Mesothelial cell of epicardium (in vitro differentiated cells): ENCODE results near the gene PARD3B. TPM values are rescaled to one million over a fixed set of nuclear protein-coding genes. Genes with fewer than 3 reads are reported as not detected.

ENCODE experiments used
- DNase-seq, 2 experiments: peaks; one replicate each; pipeline ENCODE4 v3.0.0; 2021; ENCODE audit warnings: low spot score in 2 of 2; ENCODE audit not compliant: unreplicated experiment in 2 of 2
- H3K27ac Mint-ChIP-seq: 2 replicates; pipeline ENCODE4 v1.8.0; 2021; ENCODE audit warnings: mixed read lengths
- H3K27me3 Mint-ChIP-seq: 2 replicates; pipeline ENCODE4 v1.8.0; 2021; ENCODE audit warnings: low read depth, mixed read lengths
- H3K36me3 Mint-ChIP-seq: 2 replicates; pipeline ENCODE4 v1.8.0; 2021; ENCODE audit warnings: mixed read lengths
- H3K4me1 Mint-ChIP-seq: 2 replicates; pipeline ENCODE4 v1.8.0; 2021; ENCODE audit warnings: mixed read lengths
- H3K4me3 Mint-ChIP-seq: 2 replicates; pipeline ENCODE4 v1.8.0; 2021; ENCODE audit warnings: mild to moderate bottlenecking, moderate library complexity, mixed read lengths
- H3K9me3 Mint-ChIP-seq: 2 replicates; pipeline ENCODE4 v1.8.0; 2021; ENCODE audit warnings: mixed read lengths
- CTCF ChIP-seq: fragments of 200-600 bp; sonication (generic); IDR thresholded peaks from one replicate; pipeline ENCODE4 v1.5.0; 2021; ENCODE audit warnings: antibody characterized with exemption; ENCODE audit not compliant: unreplicated experiment
- total RNA-seq: library from RNA; stranded (reverse); gene quantifications from 3 replicates; pipeline ENCODE4 v1.2.1, GENCODE V29; 2021

The PARD3B gene
- total RNA-seq, 1 donor from 2014 or later: 23.4 TPM

GRCh38 chr2:205333351-205333750 is 788.1 kb downstream of the PARD3B start:
- H3K4me1 Mint-ChIP-seq: no peaks in the 10 kb centered on the region
- no peak for TF ChIP-seq CTCF
- H3K9me3 Mint-ChIP-seq: peaks cover 16% of the 10 kb centered on the region

GRCh38 chr2:205337274-205337673 is 792.0 kb downstream of the PARD3B start:
- TF ChIP-seq CTCF: no peak
- no peaks in the 10 kb centered on the region for H3K4me1 Mint-ChIP-seq
- no peak overlapping the region for H3K27ac Mint-ChIP-seq
- no peaks in the 10 kb centered on the region for H3K27me3 Mint-ChIP-seq
- no peak overlapping the region for H3K4me3 Mint-ChIP-seq
- H3K9me3 Mint-ChIP-seq: peaks cover 28% of the 10 kb centered on the region
- DNase-seq: no peak
- peaks cover 16% of the 10 kb centered on the region for H3K36me3 Mint-ChIP-seq

More at GRCh38 chr2:205333351-205333750, 788.1 kb downstream of the PARD3B start:
- Mint-ChIP-seq H3K4me3 (no peak overlapping the region), H3K36me3 (peaks cover 16% of the 10 kb centered on the region), H3K27ac (no peak overlapping the region), H3K27me3 (no peaks in the 10 kb centered on the region)
- DNase-seq: no peak

GRCh38 chr2:205338156-205338555 is 792.9 kb downstream of the PARD3B start:
- no peak overlapping the region for H3K27ac Mint-ChIP-seq
- H3K27me3 Mint-ChIP-seq: no peaks in the 10 kb centered on the region
- peaks cover 16% of the 10 kb centered on the region for H3K36me3 Mint-ChIP-seq
- H3K4me1 Mint-ChIP-seq: peaks cover 4% of the 10 kb centered on the region
- no peak for DNase-seq
- H3K4me3 Mint-ChIP-seq: no peak overlapping the region
- no peak for TF ChIP-seq CTCF
- H3K9me3 Mint-ChIP-seq: peaks cover 28% of the 10 kb centered on the region

GRCh38 chr2:205343103-205343502 is 797.8 kb downstream of the PARD3B start:
- no peak for DNase-seq
- TF ChIP-seq CTCF: no peak
- H3K4me1 Mint-ChIP-seq: peaks cover 14% of the 10 kb centered on the region
- peaks cover 12% of the 10 kb centered on the region for H3K9me3 Mint-ChIP-seq
- no peak overlapping the region for H3K4me3 Mint-ChIP-seq
- no peaks in the 10 kb centered on the region for H3K27me3 Mint-ChIP-seq
- H3K36me3 Mint-ChIP-seq: no peaks in the 10 kb centered on the region
- H3K27ac Mint-ChIP-seq: no peak overlapping the region

GRCh38 chr2:205346649-205347048 is 801.4 kb downstream of the PARD3B start:
- TF ChIP-seq CTCF: no peak

GRCh38 chr2:205347899-205348298 is 802.6 kb downstream of the PARD3B start:
- no peak for DNase-seq

More at GRCh38 chr2:205346649-205347048, 801.4 kb downstream of the PARD3B start:
- Mint-ChIP-seq H3K4me1 (peaks cover 29% of the 10 kb centered on the region), H3K36me3 (no peaks in the 10 kb centered on the region), H3K9me3 (no peaks in the 10 kb centered on the region), H3K4me3 (no peak overlapping the region), H3K27me3 (no peaks in the 10 kb centered on the region), H3K27ac (no peak overlapping the region)
- DNase-seq: no peak

More at GRCh38 chr2:205347899-205348298, 802.6 kb downstream of the PARD3B start:
- Mint-ChIP-seq H3K4me3 (no peak overlapping the region), H3K4me1 (peaks cover 37% of the 10 kb centered on the region), H3K27ac (peak overlapping the region; percentile 37), H3K9me3 (no peaks in the 10 kb centered on the region), H3K36me3 (no peaks in the 10 kb centered on the region), H3K27me3 (no peaks in the 10 kb centered on the region)
- no peak for TF ChIP-seq CTCF
